ENCODE data around the gene SPDYE5.

The SPDYE5 gene

DNA sequence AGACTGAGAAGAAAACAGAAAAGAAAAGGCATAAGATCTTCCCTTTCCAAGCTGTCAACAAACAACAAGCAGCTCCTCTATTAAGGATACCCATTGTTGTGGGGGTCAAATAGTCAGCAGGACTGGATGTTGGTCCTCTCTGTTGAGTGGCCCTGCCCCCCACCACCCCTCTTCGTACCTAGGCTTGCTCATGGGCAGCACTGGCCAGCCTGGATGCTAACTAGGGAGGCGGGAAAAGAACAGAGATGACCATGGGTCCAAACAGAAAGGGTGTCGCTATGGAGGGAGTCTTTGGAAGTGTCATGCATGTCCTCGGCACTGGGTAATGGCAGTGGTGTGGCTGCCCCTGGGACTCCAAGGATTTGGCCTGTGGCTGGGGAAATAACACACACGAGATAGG is 45.6 kb downstream of the SPDYE5 start:
- DNase-seq = no peak

GRCh38 chr7:75546237-75547015 is 54.3 kb downstream of the SPDYE5 start:
- DNase-seq = no peak
